H9 (cell line): ENCODE data around the gene CSRP1. TPM values are rescaled to one million over a fixed set of nuclear protein-coding genes. Genes with fewer than 3 reads are reported as not detected.

ENCODE experiments used
- DNase-seq: peaks from one replicate; pipeline ENCODE4 v3.0.0-alpha.2; 2017
- H2AFZ ChIP-seq: one replicate; pipeline ENCODE4 v1.6.1; 2013; ENCODE audit warnings: mild to moderate bottlenecking, low read length, control low read depth, moderate library complexity
- H2AK5ac ChIP-seq: 2 replicates; pipeline ENCODE4 v1.6.1; 2013; ENCODE audit warnings: low read length, control low read depth, mixed read lengths; ENCODE audit not compliant: insufficient read length
- H2BK120ac ChIP-seq: one replicate; pipeline ENCODE4 v1.6.1; 2013; ENCODE audit warnings: low read depth, mild to moderate bottlenecking, low read length, control low read depth, inconsistent platforms; ENCODE audit not compliant: poor library complexity, severe bottlenecking
- H2BK12ac ChIP-seq: 2 replicates; pipeline ENCODE4 v1.6.1; 2013; ENCODE audit warnings: low read length, control low read depth, mixed read lengths, low read depth; ENCODE audit not compliant: insufficient read length
- H2BK15ac ChIP-seq: 2 replicates; pipeline ENCODE4 v1.6.1; 2013; ENCODE audit warnings: low read depth, low read length, control low read depth
- H2BK20ac ChIP-seq: one replicate; pipeline ENCODE4 v1.6.1; 2013; ENCODE audit warnings: low read depth, mild to moderate bottlenecking, low read length, control low read depth, inconsistent platforms; ENCODE audit not compliant: poor library complexity, severe bottlenecking
- H2BK5ac ChIP-seq: 2 replicates; pipeline ENCODE4 v1.6.1; 2013; ENCODE audit warnings: low read length, control low read depth, mixed read lengths; ENCODE audit not compliant: insufficient read length
- H3K14ac ChIP-seq: 2 replicates; pipeline ENCODE4 v1.6.1; 2013; ENCODE audit warnings: low read length, control low read depth; ENCODE audit not compliant: insufficient read depth
- H3K18ac ChIP-seq: 2 replicates; pipeline ENCODE4 v1.6.1; 2013; ENCODE audit warnings: low read depth, mild to moderate bottlenecking, mixed read lengths, low read length, control low read depth; ENCODE audit not compliant: insufficient read length
- H3K23ac ChIP-seq: 2 replicates; pipeline ENCODE4 v1.6.1; 2013; ENCODE audit warnings: low read length, control low read depth, mixed read lengths, low read depth; ENCODE audit not compliant: insufficient read length
- H3K23me2 ChIP-seq: 2 replicates; pipeline ENCODE4 v1.6.1; 2013; ENCODE audit warnings: low read depth, mild to moderate bottlenecking, mixed read lengths, low read length, control low read depth; ENCODE audit not compliant: insufficient read length, poor library complexity, severe bottlenecking
- H3K27ac ChIP-seq: 2 replicates; pipeline ENCODE4 v1.5.1; 2013; ENCODE audit warnings: low read length, control low read depth, mixed read lengths, low read depth; ENCODE audit not compliant: insufficient read length
- H3K27me3 ChIP-seq: 2 replicates; pipeline ENCODE4 v1.6.1; 2013; ENCODE audit warnings: low read length, control low read depth, inconsistent platforms; ENCODE audit not compliant: insufficient read depth
- H3K4ac ChIP-seq: 2 replicates; pipeline ENCODE4 v1.6.1; 2013; ENCODE audit warnings: low read depth, mild to moderate bottlenecking, control low read depth, inconsistent platforms, low read length, moderate library complexity
- H3K4me1 ChIP-seq: 2 replicates; pipeline ENCODE4 v1.6.1; 2013; ENCODE audit warnings: low read length, control low read depth, inconsistent platforms; ENCODE audit not compliant: insufficient read depth
- H3K4me2 ChIP-seq: 2 replicates; pipeline ENCODE4 v1.6.1; 2013; ENCODE audit warnings: low read length, control low read depth, mixed read lengths; ENCODE audit not compliant: insufficient read length, insufficient read depth
- H3K56ac ChIP-seq: 2 replicates; pipeline ENCODE4 v1.6.1; 2013; ENCODE audit warnings: low read depth, mild to moderate bottlenecking, mixed read lengths, low read length, control low read depth; ENCODE audit not compliant: insufficient read length
- H3K79me1 ChIP-seq: 2 replicates; pipeline ENCODE4 v1.6.1; 2013; ENCODE audit warnings: low read depth, mild to moderate bottlenecking, moderate library complexity, low read length, control low read depth, inconsistent platforms; ENCODE audit not compliant: insufficient read depth, poor library complexity, severe bottlenecking
- H3K79me2 ChIP-seq: 2 replicates; pipeline ENCODE4 v1.6.1; 2013; ENCODE audit warnings: low read length, control low read depth, inconsistent platforms; ENCODE audit not compliant: insufficient read depth
- H3K9ac ChIP-seq: 2 replicates; pipeline ENCODE4 v1.6.1; 2013; ENCODE audit warnings: low read length, control low read depth, mixed read lengths; ENCODE audit not compliant: insufficient read length; ENCODE audit errors: extremely low read depth
- H3K9me3 ChIP-seq: one replicate; pipeline ENCODE4 v1.6.1; 2013; ENCODE audit warnings: low read depth, low read length, inconsistent platforms; ENCODE audit not compliant: control insufficient read depth
- H3T11ph ChIP-seq: one replicate; pipeline ENCODE4 v1.6.1; 2013; ENCODE audit warnings: mild to moderate bottlenecking, low read length, control low read depth, inconsistent platforms
- H4K20me1 ChIP-seq: one replicate; pipeline ENCODE4 v1.6.1; 2013; ENCODE audit not compliant: control insufficient read depth, insufficient read length, insufficient read depth
- H4K5ac ChIP-seq: 2 replicates; pipeline ENCODE4 v1.6.1; 2013; ENCODE audit warnings: low read depth, mild to moderate bottlenecking, mixed read lengths, low read length, control low read depth; ENCODE audit not compliant: insufficient read length
- H4K8ac ChIP-seq: replicated peaks from 2 replicates; pipeline ENCODE4 v1.6.1; 2013; ENCODE audit warnings: low read length, control low read depth, mixed read lengths, low read depth; ENCODE audit not compliant: insufficient read length
- H4K91ac ChIP-seq: 2 replicates; pipeline ENCODE4 v1.6.1; 2013; ENCODE audit warnings: low read depth, mild to moderate bottlenecking, moderate library complexity, mixed read lengths, low read length, control low read depth; ENCODE audit not compliant: insufficient read length
- H3K27ac Mint-ChIP-seq, 3 experiments: 2 replicates in 2 of 3; 3 replicates in 1 of 3; pipeline ENCODE4 v1.8.0; 2020 to 2021; ENCODE audit warnings: mixed read lengths in 3 of 3, mild to moderate bottlenecking in 1 of 3, moderate library complexity in 1 of 3
- H3K27me3 Mint-ChIP-seq: 2 replicates; pipeline ENCODE4 v1.8.0; 2021; ENCODE audit warnings: low read depth, mild to moderate bottlenecking, moderate library complexity, mixed read lengths
- H3K36me3 Mint-ChIP-seq, 3 experiments: 2 replicates in 2 of 3; 3 replicates in 1 of 3; pipeline ENCODE4 v1.8.0; 2020 to 2021; ENCODE audit warnings: low read depth in 3 of 3, mixed read lengths in 3 of 3; ENCODE audit not compliant: insufficient read depth in 1 of 3
- H3K4me1 Mint-ChIP-seq, 2 experiments: 2 replicates each; pipeline ENCODE4 v1.8.0; 2020; ENCODE audit warnings: mixed read lengths in 2 of 2
- H3K4me3 Mint-ChIP-seq, 2 experiments: 2 replicates in 1 of 2; 3 replicates in 1 of 2; pipeline ENCODE4 v1.8.0; 2020 to 2021; ENCODE audit warnings: mild to moderate bottlenecking in 2 of 2, mixed read lengths in 2 of 2, moderate library complexity in 1 of 2
- H3K9me3 Mint-ChIP-seq, 2 experiments: 2 replicates in 1 of 2; 3 replicates in 1 of 2; pipeline ENCODE4 v1.8.0; 2020; ENCODE audit warnings: mild to moderate bottlenecking in 2 of 2, mixed read lengths in 2 of 2, moderate library complexity in 1 of 2
- WGBS: extraction: QIAGEN DNeasy Blood & Tissue Kit; methylation state at CpG from one replicate; pipeline ENCODE4 v1.1.7; 2013; ENCODE audit warnings: missing lambda C conversion rate, low lambda C conversion rate, mixed read lengths; ENCODE audit not compliant: insufficient read length; ENCODE audit errors: extremely low coverage; 5-methylcytosine and 5-hydroxymethylcytosine counted together
- total RNA-seq: library from RNA; stranded (reverse); gene quantifications from 2 replicates; pipeline ENCODE4 v1.2.1, GENCODE V29; 2021
- TF ChIP-seq, protein P1 (sequence below): fragments of 200-600 bp; sonication (generic); conservative IDR thresholded peaks from 3 replicates; pipeline ENCODE4 v1.8.0; 2021; ENCODE audit warnings: antibody characterized with exemption, mild to moderate bottlenecking

The CSRP1 gene
- total RNA-seq, 1 experiment from 2014 or later, result 0.44 TPM

DNA sequence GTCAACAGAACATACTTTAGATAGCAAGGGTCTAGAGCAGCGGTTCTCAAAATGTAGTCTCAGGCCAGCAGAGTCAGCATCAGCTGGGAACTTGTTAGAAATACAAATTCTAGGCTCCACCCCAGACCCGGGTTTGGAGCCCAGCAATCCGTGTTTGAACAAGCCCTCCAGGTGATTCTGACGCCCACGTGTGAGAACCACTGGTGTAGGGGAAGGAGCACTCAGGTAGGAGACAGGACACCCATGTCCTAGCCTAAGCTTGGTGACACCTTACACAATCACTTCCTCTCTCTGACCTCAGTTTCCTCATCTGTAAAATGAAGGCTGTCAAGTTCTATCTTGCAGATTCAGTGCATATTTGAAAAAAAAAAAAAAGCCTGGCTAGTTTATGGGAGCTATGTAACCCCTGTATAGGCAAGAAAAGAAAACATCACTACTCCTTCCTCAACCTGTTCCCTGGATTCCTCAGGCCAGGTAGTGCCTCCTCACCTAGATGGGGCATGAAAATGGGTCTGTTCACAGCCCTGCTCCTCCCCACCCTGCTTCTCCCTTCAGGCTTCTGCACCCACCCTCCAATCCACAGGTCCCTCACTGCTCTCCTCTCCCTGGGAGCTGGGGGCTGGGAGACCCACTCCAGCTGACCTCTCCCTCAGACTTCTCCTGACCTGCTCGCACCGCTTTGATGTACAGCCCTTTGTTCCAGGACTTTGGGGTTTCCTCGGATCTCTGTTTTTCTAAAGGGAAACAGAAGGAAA is 30.8 kb downstream of the CSRP1 start:
- Histone ChIP-seq H2BK5ac (no peak overlapping the region), H4K8ac (no peak overlapping the region), H3K18ac (no peak overlapping the region), H2BK120ac (no peak overlapping the region), H3K56ac (no peak overlapping the region), H2AFZ (no peak overlapping the region), H2BK12ac (no peak overlapping the region), H3K4me2 (no peak overlapping the region), H3K79me2 (no peaks in the 10 kb centered on the region), H3K79me1 (no peaks in the 10 kb centered on the region), H3K4me1 (peaks cover 2% of the 10 kb centered on the region; the same call in 1 of the 2 replicates), H3K27ac (no peak overlapping the region), H3K23me2 (peaks cover 7% of the 10 kb centered on the region), H4K20me1 (no peaks in the 10 kb centered on the region), H3K9ac (no peak overlapping the region), H3K9me3 (no peaks in the 10 kb centered on the region), H3K23ac (no peak overlapping the region), H2AK5ac (no peak overlapping the region), H2BK15ac (no peak overlapping the region), H4K5ac (no peak overlapping the region), H3K14ac (no peak overlapping the region), H3K4ac (no peak overlapping the region), H3T11ph (no peak overlapping the region), H4K91ac (no peak overlapping the region), H2BK20ac (no peak overlapping the region), H3K27me3 (no peaks in the 10 kb centered on the region)
- Mint-ChIP-seq H3K36me3 (no peaks in the 10 kb centered on the region), H3K4me3 (no peak overlapping the region), H3K27me3 (peaks cover 45% of the 10 kb centered on the region), H3K9me3 (no peaks in the 10 kb centered on the region; a peak in 1 of 5 replicates), H3K4me1 (peaks cover 22 to 25% of the 10 kb centered on the region in 2 experiments), H3K27ac (no peak overlapping the region)
- TF ChIP-seq, protein P1, sequence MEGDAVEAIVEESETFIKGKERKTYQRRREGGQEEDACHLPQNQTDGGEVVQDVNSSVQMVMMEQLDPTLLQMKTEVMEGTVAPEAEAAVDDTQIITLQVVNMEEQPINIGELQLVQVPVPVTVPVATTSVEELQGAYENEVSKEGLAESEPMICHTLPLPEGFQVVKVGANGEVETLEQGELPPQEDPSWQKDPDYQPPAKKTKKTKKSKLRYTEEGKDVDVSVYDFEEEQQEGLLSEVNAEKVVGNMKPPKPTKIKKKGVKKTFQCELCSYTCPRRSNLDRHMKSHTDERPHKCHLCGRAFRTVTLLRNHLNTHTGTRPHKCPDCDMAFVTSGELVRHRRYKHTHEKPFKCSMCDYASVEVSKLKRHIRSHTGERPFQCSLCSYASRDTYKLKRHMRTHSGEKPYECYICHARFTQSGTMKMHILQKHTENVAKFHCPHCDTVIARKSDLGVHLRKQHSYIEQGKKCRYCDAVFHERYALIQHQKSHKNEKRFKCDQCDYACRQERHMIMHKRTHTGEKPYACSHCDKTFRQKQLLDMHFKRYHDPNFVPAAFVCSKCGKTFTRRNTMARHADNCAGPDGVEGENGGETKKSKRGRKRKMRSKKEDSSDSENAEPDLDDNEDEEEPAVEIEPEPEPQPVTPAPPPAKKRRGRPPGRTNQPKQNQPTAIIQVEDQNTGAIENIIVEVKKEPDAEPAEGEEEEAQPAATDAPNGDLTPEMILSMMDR, result no peak
- no peak for DNase-seq
- WGBS, result no CpG with 5 or more reads among the region's 8 CpGs
